NCI-H748 (cell line): ENCODE data around the gene SEMA4A.
"Not testable (repeated sequence)": the region's sequence is repeated elsewhere in the genome, so short reads cannot be mapped to it uniquely, and the experiment has no call there.

Experiments
- DNase-seq: peaks from one replicate; lab custom pipeline; 2025; ENCODE audit not compliant: unreplicated experiment; lab: John Stamatoyannopoulos, UW

SEMA4A gene

DNA sequence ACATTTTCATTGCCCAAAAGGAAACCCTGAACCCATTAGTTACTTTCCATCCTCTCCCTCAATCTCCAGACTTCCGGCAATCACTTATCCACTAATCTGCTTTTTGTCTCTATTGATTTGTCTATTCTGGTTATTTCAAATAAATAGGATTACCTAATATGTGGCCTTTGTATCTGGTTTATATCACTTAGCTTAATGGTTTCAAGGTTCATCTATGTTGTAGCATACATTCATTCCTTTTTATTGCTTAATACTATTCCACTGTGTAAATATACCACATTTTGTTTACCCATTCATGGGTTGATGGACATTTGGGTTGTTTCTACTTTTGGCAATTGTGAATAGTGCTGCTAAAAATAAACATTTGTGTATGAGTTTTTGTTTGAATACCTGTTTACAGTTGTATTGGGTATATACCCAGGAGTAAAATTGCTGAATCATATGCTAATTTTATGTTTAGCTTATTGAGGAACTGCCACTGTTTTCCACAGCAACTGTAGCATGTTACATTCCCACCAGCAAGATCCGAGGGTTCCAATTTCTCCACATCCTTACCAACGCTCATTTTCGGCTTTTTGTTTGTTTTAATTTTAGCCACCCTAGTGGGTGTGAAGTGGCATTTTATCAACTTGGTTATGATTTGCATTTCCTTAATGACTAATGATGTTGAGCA is 38.0 kb downstream of the SEMA4A start:
- DNase-seq = no peak

DNA sequence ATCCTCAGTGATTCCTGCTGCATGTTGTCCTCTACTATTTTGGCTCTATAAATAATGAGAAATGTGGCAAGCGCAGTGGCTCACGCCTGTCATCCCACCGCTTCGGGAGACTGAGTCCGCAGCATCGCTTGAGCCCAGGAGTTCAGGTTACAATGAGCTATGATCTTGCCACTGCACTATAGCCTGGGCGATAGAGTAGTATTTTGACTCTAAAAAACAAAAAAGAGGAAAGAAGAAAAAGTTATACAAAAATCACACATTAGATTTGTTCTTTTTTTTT is 39.8 kb downstream of the SEMA4A start:
- DNase-seq = no peak

DNA sequence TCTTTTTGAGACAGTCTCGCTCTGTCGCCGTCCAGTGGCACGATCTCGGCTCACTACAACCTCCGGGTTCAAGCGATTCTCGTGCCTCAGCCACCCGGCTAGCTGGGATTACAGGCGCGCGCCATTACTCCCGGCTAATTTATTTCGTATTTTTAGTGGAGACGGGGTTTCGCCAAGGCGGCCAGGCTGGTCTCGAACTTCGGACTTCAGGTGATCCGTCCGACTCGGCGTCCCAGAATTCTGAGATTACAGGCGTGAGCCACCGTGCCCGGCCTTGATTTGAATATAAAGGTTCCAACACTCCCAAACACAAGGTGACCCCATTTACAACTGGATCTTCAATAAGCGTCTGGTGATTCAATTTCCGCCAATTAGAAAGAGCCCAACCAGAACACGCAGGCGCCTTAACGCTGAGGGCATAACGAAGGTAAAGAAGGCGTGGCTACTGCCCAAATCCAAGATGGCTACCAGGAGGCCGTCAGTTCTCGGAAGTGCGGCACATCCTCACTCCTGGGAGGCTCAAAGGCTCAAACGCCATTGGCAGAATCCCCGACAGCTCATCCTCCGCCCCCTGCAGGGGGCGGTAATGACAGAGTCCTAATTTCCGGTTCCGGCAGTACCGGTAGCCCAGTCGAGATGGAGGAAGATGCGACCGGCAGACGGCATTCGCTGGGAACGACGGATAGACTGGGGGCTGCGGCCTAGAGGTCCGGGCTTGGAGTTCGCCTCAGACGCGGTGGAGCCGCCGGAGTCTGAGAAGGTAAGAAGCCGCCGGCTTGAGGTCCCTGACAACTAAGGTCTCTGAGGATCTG is 40.3 kb downstream of the SEMA4A start, which contains the start of gene SLC25A44:
SLC25A44 (plus strand) TSS at position 617 of the 812 bp plus-strand sequence. CDS start 5,744 bp downstream, outside the sequence.
- DNase-seq = peak; percentile 99

DNA sequence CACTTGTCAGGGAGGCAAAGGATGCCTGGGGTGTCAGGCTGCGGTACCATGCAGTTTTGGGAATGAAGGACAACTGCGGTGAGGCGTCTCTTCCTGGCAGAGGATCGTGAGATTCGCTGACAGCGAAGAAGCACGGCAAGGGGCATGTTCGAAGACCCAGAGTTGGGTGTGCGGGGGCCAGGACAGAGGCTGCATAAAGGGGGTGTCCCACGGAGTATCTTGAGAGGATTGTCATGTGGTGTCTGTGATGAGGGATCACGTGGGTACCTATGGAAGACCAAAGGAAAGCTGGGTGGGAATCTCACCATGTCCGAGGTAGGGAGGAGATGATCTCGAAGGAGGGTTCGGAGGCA is 40.9 kb downstream of the SEMA4A start:
- peak; percentile 24 for DNase-seq

DNA sequence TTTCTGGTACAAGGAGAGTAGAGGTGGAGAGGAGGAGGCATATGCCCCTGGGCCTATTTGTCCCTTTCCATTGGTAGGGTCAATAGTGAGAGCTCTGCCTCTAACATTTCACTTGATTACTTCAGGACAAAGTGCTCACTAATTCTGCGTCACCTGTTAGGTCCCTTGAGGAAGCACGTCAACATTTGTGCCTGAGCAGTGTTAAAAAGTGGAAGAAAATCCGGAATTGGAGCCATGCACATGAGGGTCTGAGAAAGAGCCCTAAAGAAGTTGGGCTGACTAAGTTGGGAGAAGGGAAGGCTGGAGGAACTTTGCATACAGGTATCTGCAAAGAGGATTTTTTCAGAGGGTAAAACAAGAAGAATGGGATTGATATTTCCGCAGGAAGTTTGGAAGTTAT is 42.5 kb downstream of the SEMA4A start:
- no peak for DNase-seq

DNA sequence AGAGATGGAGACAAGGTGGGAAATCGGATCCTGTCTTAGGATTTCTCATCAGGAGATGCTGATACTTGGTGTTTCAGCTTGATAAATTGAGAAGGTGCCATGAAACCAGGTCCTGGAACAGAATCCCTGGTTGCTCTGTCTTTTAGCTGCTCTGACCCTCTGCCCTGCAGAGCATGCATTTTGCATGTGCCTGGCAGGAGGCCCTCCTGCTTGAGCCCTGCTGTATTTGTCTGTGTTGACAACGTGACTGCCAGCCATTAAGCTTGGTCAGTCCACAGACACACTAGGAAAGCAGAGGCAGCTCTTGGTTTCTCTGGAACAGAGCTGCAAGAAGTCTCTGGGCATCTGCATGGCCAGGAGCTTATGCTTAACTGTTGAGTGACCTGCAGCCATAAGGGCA is 43.1 kb downstream of the SEMA4A start:
- no peak for DNase-seq

DNA sequence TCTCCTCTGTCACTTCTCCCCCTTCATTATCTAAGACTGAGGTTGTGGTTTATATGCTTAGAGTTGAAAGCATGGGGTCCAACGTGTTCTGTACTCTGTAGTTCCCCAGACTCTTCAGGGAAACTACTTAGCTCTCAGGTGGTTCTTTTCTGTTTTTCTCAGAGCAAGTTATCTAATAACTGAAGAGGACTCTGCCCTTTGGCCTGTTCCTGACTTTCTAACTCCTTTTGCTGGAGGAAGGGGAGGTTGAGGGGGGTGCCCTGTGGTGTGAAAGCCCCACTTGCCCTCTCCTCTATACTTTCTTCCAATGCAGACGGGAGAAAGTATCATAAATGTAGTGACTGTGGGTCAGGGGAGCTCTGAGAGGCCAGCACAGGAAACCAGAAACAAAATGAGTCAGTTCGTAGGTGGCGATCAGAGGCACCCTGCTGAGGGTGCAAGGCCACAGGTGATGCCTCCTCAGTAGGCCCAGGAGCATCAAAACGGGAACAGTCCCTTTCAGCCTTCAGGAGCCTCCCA is 45.5 kb downstream of the SEMA4A start:
- DNase-seq = no peak

DNA sequence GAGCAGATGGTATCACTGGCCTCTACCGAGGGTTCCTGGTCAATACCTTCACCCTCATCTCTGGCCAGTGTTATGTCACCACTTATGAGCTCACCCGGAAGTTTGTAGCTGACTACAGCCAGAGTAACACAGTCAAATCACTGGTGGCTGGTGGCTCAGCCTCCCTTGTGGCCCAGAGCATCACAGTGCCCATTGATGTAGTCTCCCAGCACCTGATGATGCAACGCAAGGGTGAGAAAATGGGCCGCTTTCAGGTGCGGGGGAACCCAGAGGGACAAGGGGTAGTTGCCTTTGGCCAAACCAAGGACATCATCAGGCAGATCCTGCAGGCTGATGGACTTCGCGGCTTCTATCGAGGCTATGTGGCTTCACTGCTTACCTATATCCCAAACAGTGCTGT is 46.7 kb downstream of the SEMA4A start:
- no peak for DNase-seq

DNA sequence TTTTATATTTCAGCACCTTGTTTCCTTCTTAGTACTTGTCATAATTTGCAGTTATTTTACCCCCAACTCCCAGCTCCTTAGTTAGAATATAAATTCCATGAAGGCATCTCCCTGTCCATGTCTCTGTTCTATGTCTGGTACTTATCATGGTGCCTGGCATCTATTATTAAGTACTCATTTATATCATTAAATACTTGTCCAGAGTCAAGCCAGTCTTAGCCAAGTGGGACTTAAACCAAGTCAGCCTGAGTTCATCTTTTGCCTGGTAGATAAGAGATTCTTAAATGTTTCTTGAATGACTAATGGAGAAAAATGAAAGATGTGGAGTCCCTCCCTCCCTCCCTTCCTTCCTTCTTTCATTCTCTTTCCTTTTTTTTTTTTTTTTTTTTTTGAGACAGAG is 49.9 kb downstream of the SEMA4A start:
- no peak for DNase-seq

DNA sequence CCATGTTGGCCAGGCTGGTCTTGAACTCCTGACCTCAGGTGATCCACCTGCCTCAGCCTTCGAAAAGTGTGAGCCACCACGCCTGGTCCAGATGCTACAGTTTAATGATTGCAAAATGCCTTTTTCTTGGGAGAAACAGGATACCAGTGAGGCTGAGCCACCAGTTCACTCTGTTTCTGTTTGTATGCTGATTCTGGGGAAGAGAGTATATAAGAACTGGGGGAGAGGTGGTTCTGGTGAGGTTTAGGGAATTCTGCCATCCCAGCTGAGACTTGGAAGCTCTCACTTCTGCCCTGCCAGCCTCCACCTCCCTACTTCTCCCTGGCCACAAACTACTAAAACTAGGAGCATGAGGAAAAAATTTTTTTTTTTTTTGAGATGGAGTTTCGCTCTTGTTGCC is 51.3 kb downstream of the SEMA4A start:
- DNase-seq = no peak

DNA sequence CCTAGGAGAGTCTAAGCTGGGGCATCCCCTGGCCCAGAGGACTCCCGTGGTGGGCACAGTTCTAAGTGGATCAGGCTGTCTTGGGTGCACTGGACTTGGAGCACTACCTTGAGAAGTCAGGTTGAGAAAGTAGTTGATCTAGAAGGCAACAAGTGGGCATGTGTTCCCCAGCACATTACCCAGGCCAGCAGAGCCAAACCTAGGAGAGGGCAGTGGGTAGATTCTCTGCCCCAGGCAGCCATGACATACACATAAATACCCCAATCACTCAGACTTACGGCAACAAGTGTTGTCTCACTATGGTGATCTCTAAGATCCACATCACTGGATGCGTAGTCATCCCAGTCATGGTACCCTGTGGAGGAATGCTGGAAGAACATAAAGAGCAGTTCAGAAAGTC is 57.9 kb downstream of the SEMA4A start:
- no peak for DNase-seq

DNA sequence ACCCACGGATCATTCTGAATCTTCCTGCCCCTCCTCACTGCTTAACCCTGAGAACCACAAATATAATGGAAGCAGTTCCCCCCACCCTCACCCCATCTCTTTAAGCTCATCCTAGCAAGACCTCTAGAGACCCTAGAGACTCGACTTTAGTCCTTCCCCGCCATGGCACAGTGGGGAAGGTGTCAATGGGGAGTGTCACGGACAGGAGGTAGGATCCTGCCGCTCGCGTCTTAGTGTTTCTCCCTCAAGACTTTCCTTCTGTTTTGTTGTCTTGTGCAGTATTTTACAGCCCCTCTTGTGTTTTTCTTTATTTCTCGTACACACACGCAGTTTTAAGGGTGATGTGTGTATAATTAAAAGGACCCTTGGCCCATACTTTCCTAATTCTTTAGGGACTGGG is 58.7 kb downstream of the SEMA4A start:
- DNase-seq = peak; percentile 19

DNA sequence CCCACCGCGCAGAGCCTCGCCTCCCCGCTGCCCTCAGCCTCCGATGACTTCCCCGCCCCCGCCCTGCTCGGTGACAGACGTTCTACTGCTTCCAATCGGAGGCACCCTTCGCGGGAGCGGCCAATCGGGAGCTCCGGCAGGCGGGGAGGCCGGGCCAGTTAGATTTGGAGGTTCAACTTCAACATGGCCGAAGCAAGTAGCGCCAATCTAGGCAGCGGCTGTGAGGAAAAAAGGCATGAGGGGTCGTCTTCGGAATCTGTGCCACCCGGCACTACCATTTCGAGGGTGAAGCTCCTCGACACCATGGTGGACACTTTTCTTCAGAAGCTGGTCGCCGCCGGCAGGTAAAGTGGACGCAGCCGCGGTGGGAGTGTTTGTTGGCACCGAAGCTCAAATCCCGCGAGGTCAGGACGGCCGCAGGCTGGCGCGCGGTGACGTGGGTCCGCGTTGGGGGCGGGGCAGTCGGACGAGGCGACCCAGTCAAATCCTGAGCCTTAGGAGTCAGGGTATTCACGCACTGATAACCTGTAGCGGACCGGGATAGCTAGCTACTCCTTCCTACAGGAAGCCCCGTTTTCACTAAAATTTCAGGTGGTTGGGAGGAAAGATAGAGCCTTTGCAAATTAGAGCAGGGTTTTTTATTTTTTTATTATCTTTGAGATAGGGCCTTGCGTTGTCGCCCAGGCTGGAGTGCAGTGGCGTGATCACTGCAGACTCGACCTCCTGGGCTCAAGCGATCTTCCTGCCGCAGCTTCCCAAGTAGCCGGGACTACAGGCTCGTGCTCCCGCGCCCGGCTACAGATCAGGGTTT is 59.7 kb downstream of the SEMA4A start, which contains the start of gene PMF1:
PMF1 (plus strand) TSS at position 175 of the 811 bp plus-strand sequence; CDS start at position 184, 9 bp downstream.
- peak; percentile 97 for DNase-seq

DNA sequence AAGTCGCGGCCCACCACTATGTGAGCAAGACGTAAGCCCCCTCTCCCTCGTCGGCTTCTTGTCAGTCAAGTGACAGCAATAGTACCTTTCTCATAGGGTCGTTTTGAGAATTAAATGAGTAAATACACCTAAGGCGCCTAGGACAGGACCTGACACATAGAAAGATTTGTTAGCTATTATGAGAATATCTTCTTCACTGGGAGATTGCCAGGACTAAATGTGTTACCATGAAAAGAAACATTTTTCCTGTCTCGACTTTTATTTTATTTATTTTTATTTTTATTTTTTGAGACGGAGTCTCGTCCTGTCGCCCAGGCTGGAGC is 60.2 kb downstream of the SEMA4A start:
- DNase-seq = no peak

DNA sequence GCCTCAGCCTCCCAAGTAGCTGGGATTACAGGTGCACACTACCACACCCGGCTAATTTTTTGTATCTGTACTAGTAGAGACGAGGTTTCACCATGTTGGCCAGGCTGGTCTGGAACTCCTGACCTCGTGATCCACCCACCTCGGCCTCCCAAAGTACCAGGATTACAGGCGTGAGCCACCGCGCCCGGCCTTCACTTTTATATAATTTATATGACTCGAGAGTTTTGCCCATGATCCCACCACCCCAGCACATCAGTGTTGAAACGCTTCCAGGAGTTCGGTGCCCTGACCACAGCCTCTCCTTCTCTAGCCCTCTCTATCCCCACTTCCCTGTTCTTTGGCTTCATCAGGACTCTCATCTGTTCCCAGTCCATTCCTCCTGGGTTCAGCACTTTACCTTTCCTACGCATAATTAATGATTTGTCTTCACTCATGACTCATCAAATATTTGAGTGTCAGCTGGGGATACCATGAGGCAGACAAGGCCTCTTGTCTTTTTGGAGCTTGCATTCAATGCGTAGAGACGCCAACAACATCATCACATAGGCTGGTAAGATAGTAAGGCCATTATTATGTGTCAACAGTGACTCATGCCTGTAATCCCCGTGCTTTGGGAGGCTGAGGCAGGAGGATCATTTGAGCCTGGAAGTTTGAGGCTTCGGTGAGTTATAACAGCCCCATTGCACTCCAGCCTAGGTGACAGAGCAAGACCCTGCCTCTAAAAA is 60.8 kb downstream of the SEMA4A start:
- peak; percentile 12 for DNase-seq

DNA sequence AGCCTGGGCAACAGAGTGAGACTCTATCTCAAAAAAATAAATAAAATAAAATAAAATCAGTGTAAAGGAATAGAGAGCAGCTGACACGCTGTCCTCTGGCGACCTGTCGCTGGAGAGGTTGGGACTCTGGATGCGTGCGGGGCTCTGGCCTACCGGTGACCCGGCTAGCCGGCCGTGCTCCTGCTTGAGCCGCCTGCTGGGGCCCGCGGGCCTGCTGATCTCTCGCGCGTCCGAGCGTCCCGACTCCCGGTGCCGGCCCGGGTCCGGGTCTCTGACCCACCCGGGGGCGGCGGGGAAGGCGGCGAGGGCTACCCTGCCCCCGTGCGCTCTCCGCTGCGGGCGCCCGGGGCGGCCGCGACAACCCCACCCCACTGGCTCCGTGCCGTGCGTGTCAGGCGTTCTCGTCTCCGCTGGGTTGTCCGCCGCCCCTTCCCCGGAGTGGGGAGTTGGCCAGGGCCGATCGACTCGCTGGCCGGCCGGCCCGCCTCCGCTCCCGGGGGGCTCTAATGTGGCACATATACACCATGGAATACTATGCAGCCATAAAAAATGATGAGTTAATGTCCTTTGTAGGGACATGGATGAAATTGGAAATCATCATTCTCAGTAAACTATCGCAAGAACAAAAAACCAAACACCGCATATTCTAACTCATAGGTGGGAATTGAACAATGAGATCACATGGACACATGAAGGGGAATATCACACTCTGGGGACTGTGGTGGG is 63.1 kb downstream of the SEMA4A start:
- not testable (repeated sequence) for DNase-seq

DNA sequence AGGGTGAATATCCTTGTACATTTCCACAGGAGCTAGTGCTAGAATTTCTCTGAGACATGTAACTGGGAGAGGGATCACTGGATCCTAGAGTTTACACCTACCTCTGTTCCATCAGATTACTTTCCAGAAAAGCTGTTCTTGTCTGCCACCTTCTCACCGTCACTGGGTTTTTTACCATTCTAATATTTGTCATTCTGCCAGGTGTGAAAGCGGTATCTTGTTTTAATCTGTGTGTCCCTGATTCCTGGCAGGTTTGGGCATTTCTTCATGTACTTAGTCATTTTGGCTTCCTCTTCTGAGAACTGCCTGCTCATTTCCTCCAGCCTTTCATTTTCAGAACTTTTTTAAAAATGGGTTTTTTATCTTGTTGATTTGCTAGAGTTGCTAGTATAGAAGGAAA is 64.5 kb downstream of the SEMA4A start:
- DNase-seq = no peak

DNA sequence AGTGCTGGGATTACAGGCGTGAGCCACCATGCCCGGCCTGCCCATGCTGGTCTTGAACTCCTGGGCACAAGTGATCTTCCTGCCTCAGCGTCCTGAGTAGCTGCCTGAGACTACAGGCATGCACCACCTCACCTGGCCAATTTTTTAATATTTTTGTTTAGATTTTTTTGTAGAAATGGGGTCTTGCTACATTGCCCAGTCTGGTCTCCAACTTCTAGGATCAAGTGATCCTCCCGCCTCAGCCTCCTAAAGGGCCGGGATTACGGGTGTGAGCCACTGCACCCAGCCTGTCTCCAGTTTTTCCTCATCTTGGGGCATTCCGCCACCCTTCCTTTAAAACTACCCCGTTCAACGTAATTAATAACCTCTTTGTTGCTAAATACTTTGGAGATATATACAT is 66.8 kb downstream of the SEMA4A start:
- DNase-seq = no peak

DNA sequence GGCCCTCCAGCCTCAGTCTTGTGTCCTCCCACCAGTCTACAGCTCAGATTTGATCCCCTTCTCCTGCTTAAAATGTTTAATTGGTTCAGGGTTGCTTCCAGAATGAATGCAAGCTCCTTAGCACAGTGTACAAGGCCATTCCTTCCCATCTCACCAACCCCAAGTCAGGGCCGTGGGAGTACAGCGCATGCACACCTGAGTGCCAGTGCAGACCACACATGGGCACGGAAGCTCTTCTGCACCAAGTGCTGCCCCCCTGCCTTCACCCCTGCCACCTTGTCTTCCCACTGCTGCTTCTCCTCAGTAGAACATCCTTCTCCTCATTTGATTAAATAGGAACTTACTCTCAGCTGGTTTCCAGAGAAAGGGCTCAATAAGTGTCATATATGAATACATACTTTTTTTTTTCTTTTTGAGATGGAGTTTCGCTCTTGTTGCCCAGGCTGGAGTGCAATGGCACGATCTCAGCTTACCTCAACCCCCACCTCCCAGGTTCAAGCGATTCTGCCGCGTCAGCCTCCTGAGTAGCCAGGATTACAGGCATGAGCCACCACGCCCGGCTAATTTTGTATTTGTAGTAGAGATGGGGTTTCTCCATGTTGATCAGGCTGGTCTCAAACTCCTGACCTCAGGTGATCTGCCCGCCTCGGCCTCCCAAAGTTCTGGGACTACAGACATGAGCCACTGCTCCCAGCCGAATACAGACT is 68.8 kb downstream of the SEMA4A start:
- no peak for DNase-seq

DNA sequence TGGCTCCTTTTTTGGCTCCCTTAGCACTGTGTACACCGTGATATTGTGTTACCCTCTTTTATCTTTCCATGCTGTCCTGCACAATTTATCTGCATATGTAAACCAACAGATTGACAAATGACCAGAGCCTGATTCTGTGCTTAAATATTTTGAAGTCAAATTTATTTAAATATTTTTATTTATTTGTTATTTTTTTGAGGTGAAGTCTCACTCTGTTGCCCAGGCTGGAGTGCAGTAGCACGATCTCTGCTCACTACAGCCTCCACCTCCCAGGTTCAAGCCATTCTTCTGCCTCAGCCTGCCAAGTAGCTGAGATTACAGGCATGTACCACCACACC is 72.3 kb downstream of the SEMA4A start:
- no peak for DNase-seq
